ENCODE results near the gene C1QTNF4.

DNA sequence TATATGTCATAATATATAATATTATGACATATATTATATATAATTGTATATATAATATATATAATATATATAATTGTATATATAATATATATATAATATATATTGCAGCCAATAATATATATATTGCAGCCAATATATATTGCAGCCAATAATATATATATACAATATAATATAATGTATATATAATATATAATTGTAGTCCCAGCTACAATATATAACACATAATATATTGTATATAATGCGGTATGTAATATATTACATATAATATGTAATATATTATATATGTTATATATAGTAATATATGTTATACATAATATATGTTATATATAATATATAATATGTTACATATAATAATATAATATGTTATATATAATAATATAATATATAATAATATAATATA, 35.5 kb downstream of the C1QTNF4 start:
- TF ChIP-seq, protein P1, sequence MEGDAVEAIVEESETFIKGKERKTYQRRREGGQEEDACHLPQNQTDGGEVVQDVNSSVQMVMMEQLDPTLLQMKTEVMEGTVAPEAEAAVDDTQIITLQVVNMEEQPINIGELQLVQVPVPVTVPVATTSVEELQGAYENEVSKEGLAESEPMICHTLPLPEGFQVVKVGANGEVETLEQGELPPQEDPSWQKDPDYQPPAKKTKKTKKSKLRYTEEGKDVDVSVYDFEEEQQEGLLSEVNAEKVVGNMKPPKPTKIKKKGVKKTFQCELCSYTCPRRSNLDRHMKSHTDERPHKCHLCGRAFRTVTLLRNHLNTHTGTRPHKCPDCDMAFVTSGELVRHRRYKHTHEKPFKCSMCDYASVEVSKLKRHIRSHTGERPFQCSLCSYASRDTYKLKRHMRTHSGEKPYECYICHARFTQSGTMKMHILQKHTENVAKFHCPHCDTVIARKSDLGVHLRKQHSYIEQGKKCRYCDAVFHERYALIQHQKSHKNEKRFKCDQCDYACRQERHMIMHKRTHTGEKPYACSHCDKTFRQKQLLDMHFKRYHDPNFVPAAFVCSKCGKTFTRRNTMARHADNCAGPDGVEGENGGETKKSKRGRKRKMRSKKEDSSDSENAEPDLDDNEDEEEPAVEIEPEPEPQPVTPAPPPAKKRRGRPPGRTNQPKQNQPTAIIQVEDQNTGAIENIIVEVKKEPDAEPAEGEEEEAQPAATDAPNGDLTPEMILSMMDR (IDR thresholded peaks at IDR 0.05): no peak
- TF ChIP-seq EZH2 (IDR thresholded peaks at IDR 0.05): no peak

All from neural progenitor cell (in vitro differentiated cells).